ENCODE measurements around the gene OR52N1. TPM values are rescaled to one million over a fixed set of nuclear protein-coding genes. Genes with fewer than 3 reads are reported as not detected.

The OR52N1 gene
- total and polyA plus RNA-seq, 9 of the 15 experiments (the other 6 are each of a cell fraction or from before 2014, with no cell fraction given), result not detected

GRCh38 chr11:5809905-5810795 lies 19.1 kb upstream of the OR52N1 start:
- H3K4me2 ChIP-seq (ENCODE audit: insufficient read depth, low read length), result peak overlapping the region; percentile 33; the same call in 1 of the 2 replicates
- ChIA-PET CTCF (ENCODE audit: low intra/inter-chr PET ratio) (no interaction called here), POLR2A (interaction anchor here (0.7 kb wide), 1 partner anchor 305 kb away, joined by 3 read pairs; no protein-coding TSS in a partner anchor)
- 15% methylated on average over 6 of the region's 6 CpGs for WGBS (ENCODE audit: insufficient coverage, low coverage, missing lambda C conversion rate)
- in situ Hi-C loops (cut with MboI), result no loop called here
- H3K36me3 ChIP-seq (ENCODE audit: control insufficient read depth, insufficient read depth, low read length), result no peaks in the 10 kb centered on the region
- no peaks in the 10 kb centered on the region for H3K27me3 ChIP-seq (ENCODE audit: control insufficient read depth in 2 of 2, insufficient read depth in 2 of 2, low read length in 2 of 2)
- peak overlapping the region; percentile 73 for H3K27ac ChIP-seq (ENCODE audit: extremely low read depth, low read depth, low read length)
- ATAC-seq (peak; percentile 86), DNase-seq (ENCODE audit: extremely low read depth in 1 of 4, low spot score in 3 of 4) (peak; percentile 28 to 83 (median 38)), FAIRE-seq (peak; percentile 84)
- no peaks in the 10 kb centered on the region for H3K9me1 ChIP-seq (ENCODE audit: control insufficient read depth, insufficient read depth, low read length)
- H4K20me1 ChIP-seq (replicated peaks; ENCODE audit: control insufficient read depth, insufficient read depth, low read length), result no peaks in the 10 kb centered on the region
- intact Hi-C loops (cut with micrococcal nuclease), result no loop called here
- peaks cover 0 to 6% of the 10 kb centered on the region in 2 experiments; a peak in 3 of 5 replicates for H3K4me1 ChIP-seq (replicated peaks in 1 of 2; ENCODE audit: control insufficient read depth in 2 of 2, insufficient read depth in 2 of 2, low read length in 2 of 2)
- no peak overlapping the region for H3K4me3 ChIP-seq
- peak overlapping the region; percentile 74 for H2AFZ ChIP-seq (ENCODE audit: low read depth, low read length)
- H3K9ac ChIP-seq (ENCODE audit: insufficient read depth in 1 of 2, low read depth in 2 of 2, low read length in 2 of 2), result peak overlapping the region in 1 of 2 experiments; percentile 16; a peak in 1 of 4 replicates
- H3K79me2 ChIP-seq (ENCODE audit: control insufficient read depth, insufficient read depth, low read length), result no peaks in the 10 kb centered on the region
- peaks cover 21% of the 10 kb centered on the region for H3K9me3 ChIP-seq (replicated peaks; ENCODE audit: control insufficient read depth, insufficient read depth, low read depth, low read length)
- BruUV-seq (replicated peaks), result no TSS peak
- TF ChIP-seq TRIM28 (IDR thresholded peaks at IDR 0.05) (peak; percentile 55), STAT5A (IDR thresholded peaks at IDR 0.05; ENCODE audit: borderline replicate concordance, low read length) (peak; percentile 72), MAFG (tag; conservative IDR thresholded peaks at IDR 0.05) (no peak), JUND (IDR thresholded peaks at IDR 0.05; ENCODE audit: borderline replicate concordance, low read depth, low read length) (0 out of 2 replicates have a peak, but pooled peaks have one; percentile 11), JUND (tag; IDR thresholded peaks at IDR 0.05; ENCODE audit: borderline replicate concordance, low read depth, low read length) (no peak; the same call in 2 of the 3 replicates), PTRF (tag; IDR thresholded peaks at IDR 0.05) (no peak), RUNX1 (IDR thresholded peaks at IDR 0.05; ENCODE audit: low read depth) (no peak), ZNF592 (IDR thresholded peaks at IDR 0.05) (peak; percentile 28; the same call in 1 of the 2 replicates), MYC (IDR thresholded peaks at IDR 0.05; ENCODE audit: low read depth, low read length) (no peak), MYC (CRISPR knock-in tag; IDR thresholded peaks at IDR 0.05; ENCODE audit: borderline replicate concordance, low read depth) (no peak), ZNF121 (CRISPR knock-in tag; conservative IDR thresholded peaks at IDR 0.05) (no peak), NR2C1 (IDR thresholded peaks at IDR 0.05) (peak; percentile 15; the same call in 1 of the 2 replicates), NR2C1 (tag; IDR thresholded peaks at IDR 0.05) (no peak), RBM14 (IDR thresholded peaks at IDR 0.05; ENCODE audit: borderline replicate concordance, insufficient read depth, low read depth, low read length) (no peak), SMAD2 (IDR thresholded peaks at IDR 0.05; ENCODE audit: low read depth, low read length) (no peak), POLR2H (tag; IDR thresholded peaks at IDR 0.05; ENCODE audit: low read depth) (no peak)
